Testis (tissue), 3 donors: Measurements from ENCODE around the gene NOP58. TPM values are rescaled to one million over a fixed set of nuclear protein-coding genes. Genes with fewer than 3 reads are reported as not detected.
"Not testable (repeated sequence)": the region's sequence is repeated elsewhere in the genome, so short reads cannot be mapped to it uniquely, and the experiment has no call there.

Experiments used
- DNase-seq: peaks from one replicate; pipeline ENCODE4 v3.0.0-alpha.2; 2019
- H3K27ac ChIP-seq, 2 donors: fragments of 200-600 bp; sonication (generic); one replicate each; pipeline ENCODE4 v1.5.1; 2019
- H3K27me3 ChIP-seq: fragments of 200-600 bp; sonication (generic); one replicate; pipeline ENCODE4 v1.5.1; 2019
- H3K36me3 ChIP-seq: fragments of 200-600 bp; sonication (generic); one replicate; pipeline ENCODE4 v1.5.1; 2017; ENCODE audit warnings: low read depth; ENCODE audit errors: missing control alignments
- H3K4me1 ChIP-seq: fragments of 200-600 bp; sonication (generic); one replicate; pipeline ENCODE4 v1.5.1; 2019
- H3K4me3 ChIP-seq, 2 donors: fragments of 200-600 bp; sonication (generic); one replicate each; pipeline ENCODE4 v1.5.1; 2017 to 2019
- H3K9me3 ChIP-seq: fragments of 200-600 bp; sonication (generic); one replicate; pipeline ENCODE4 v1.5.1; 2017
- CTCF ChIP-seq, 3 experiments: fragments of 450-650 bp in 2 of 3; fragments of 200-600 bp in 1 of 3; sonication (generic) in 1 of 3; IDR thresholded peaks; one replicate each; pipeline ENCODE4 v1.5.1; 2016 to 2019; ENCODE audit warnings: antibody characterized with exemption in 3 of 3, mild to moderate bottlenecking in 2 of 3, moderate library complexity in 1 of 3
- POLR2A ChIP-seq: fragments of 450-650 bp; IDR thresholded peaks from one replicate; pipeline ENCODE4 v1.6.1; 2017; ENCODE audit warnings: antibody characterized with exemption, mild to moderate bottlenecking, moderate library complexity
- WGBS, 2 donors: methylation state at CpG; one replicate each; pipeline ENCODE4 v1.1.5; 2018; 5-methylcytosine and 5-hydroxymethylcytosine counted together
- intact Hi-C: fragments of 100-400 bp; cut with DNase I; formaldehyde crosslinking; loops from one replicate; pipeline ENCODE4 v1.15.1; 2023; ENCODE audit warnings: low total_unique reads
- polyA plus RNA-seq: library from polyadenylated mRNA; stranded (reverse); fragments of 350-450 nt; fragmentation: Illumina TruSeq; extraction: RNeasy Lipid Tissue Mini Kit (QIAGEN cat#74804); gene quantifications from one replicate; pipeline ENCODE4 v1.2.3, GENCODE V29; 2014; ENCODE audit warnings: low read depth, low replicate concordance; ENCODE audit not compliant: insufficient read depth
- total RNA-seq, 2 donors: library from RNA; depleted of rRNA; stranded (reverse); fragments of >200 nt; gene quantifications; one replicate each; pipeline ENCODE4 v1.2.3, GENCODE V29; 2016

Gene NOP58
- total and polyA plus RNA-seq, 3 donors from 2014 or later: 19.4 to 61.8 (median 55.3) TPM

GRCh38 chr2:202238234-202239197 is 27.0 kb upstream of the NOP58 start, which contains the start of gene SUMO1:
TSS of gene SUMO1 (minus strand) at chr2:202238597. CDS start at chr2:202238451, 146 bp downstream.
- 3% methylated on average over 34 to 41 of the region's 54 CpGs for WGBS, 2 donors
- H3K9me3 ChIP-seq: no peaks in the 10 kb centered on the region
- peak within 1 kb of the TSS; percentile 90 to 96 for H3K4me3 ChIP-seq
- DNase-seq: peak; percentile 96
- no peaks in the 10 kb centered on the region for H3K36me3 ChIP-seq
- peak within 1 kb of the TSS; percentile 92 to 95 for H3K27ac ChIP-seq
- intact Hi-C loops: no loop called here
- TF ChIP-seq CTCF (IDR thresholded peaks at IDR 0.05): no peak
- no peak for TF ChIP-seq POLR2A
- peaks cover 11% of the 10 kb centered on the region for H3K4me1 ChIP-seq
- H3K27me3 ChIP-seq: no peaks in the 10 kb centered on the region

- H3K36me3 ChIP-seq, intact Hi-C loops, H3K4me1 ChIP-seq, H3K9me3 ChIP-seq, H3K4me3 ChIP-seq, H3K27me3 ChIP-seq, H3K27ac ChIP-seq, DNase-seq: not testable (repeated sequence)
- WGBS, 2 donors: 96 to 97% methylated on average over 5 of the region's 5 CpGs
Observed at GRCh38 chr2:202247710-202248109, 17.9 kb upstream of the NOP58 start.

- no peak for TF ChIP-seq CTCF (IDR thresholded peaks at IDR 0.05)
- no peak for TF ChIP-seq POLR2A
- Histone ChIP-seq H3K27ac (no peak overlapping the region), H3K4me1 (no peaks in the 10 kb centered on the region), H3K9me3 (no peaks in the 10 kb centered on the region), H3K27me3 (no peaks in the 10 kb centered on the region), H3K4me3 (no peak overlapping the region), H3K36me3 (no peaks in the 10 kb centered on the region)
- WGBS, 2 donors: 54 to 58% methylated on average over 10 of the region's 10 CpGs
- intact Hi-C loops: no loop called here
- no peak for DNase-seq
Observed at GRCh38 chr2:202249521-202250253, 15.9 kb upstream of the NOP58 start.

GRCh38 chr2:202251494-202251893 is 14.1 kb upstream of the NOP58 start:
- 77 to 78% methylated on average over 5 of the region's 5 CpGs for WGBS, 2 donors
- intact Hi-C loops: no loop called here
- no peak overlapping the region for H3K4me3 ChIP-seq
- no peaks in the 10 kb centered on the region for H3K36me3 ChIP-seq
- TF ChIP-seq CTCF (IDR thresholded peaks at IDR 0.05): no peak
- TF ChIP-seq POLR2A: no peak
- no peak for DNase-seq
- H3K4me1 ChIP-seq: no peaks in the 10 kb centered on the region
- H3K9me3 ChIP-seq: no peaks in the 10 kb centered on the region
- no peak overlapping the region for H3K27ac ChIP-seq
- no peaks in the 10 kb centered on the region for H3K27me3 ChIP-seq

- Histone ChIP-seq H3K27me3 (no peaks in the 10 kb centered on the region), H3K4me1 (peaks cover 2% of the 10 kb centered on the region), H3K36me3 (no peaks in the 10 kb centered on the region), H3K4me3 (no peak overlapping the region), H3K27ac (no peak overlapping the region), H3K9me3 (no peaks in the 10 kb centered on the region)
- intact Hi-C loops: no loop called here
- 62 to 78% methylated on average over 4 of the region's 4 CpGs for WGBS, 2 donors
- DNase-seq: no peak
- no peak for TF ChIP-seq CTCF (IDR thresholded peaks at IDR 0.05)
- no peak for TF ChIP-seq POLR2A
Observed at GRCh38 chr2:202261531-202261930, 4.0 kb upstream of the NOP58 start.
